Daoy (cell line): Measurements from ENCODE around the gene COG1. TPM values are rescaled to one million over a fixed set of nuclear protein-coding genes. Genes with fewer than 3 reads are reported as not detected.

ENCODE experiments used
- DNase-seq: peaks from one replicate; pipeline ENCODE4 v3.0.0-alpha.2; 2015; ENCODE audit warnings: low read depth
- total RNA-seq: library from RNA; depleted of rRNA; stranded (reverse); fragments of >200 nt; shearing (Covaris generic); gene quantifications from 2 replicates; pipeline ENCODE4 v1.2.3, GENCODE V29; 2014

The COG1 gene
- total RNA-seq, 1 experiment from 2014 or later, result 15.9 TPM

- peak; percentile 74 for DNase-seq
These were observed 25.9 kb upstream of the COG1 start for GRCh38 chr17:73166731-73167581.

- no peak for DNase-seq
These were observed 24.2 kb upstream of the COG1 start for GRCh38 chr17:73168667-73169066.

- no peak for DNase-seq
These were observed 22.5 kb upstream of the COG1 start for GRCh38 chr17:73170324-73170723.

- no peak for DNase-seq
These were observed 20.6 kb upstream of the COG1 start for GRCh38 chr17:73172252-73172651.

- DNase-seq, result no peak
These were observed 18.7 kb upstream of the COG1 start for GRCh38 chr17:73174126-73174525.

- DNase-seq, result no peak
These were observed 16.8 kb upstream of the COG1 start for GRCh38 chr17:73175962-73176565.

- DNase-seq, result no peak
These were observed 13.5 kb upstream of the COG1 start for GRCh38 chr17:73179387-73179786.

- DNase-seq, result no peak
These were observed 13.0 kb upstream of the COG1 start for GRCh38 chr17:73179878-73180277.

GRCh38 chr17:73182616-73183310, 10.1 kb upstream of the COG1 start:
- DNase-seq, result no peak

GRCh38 chr17:73184136-73184993, 8.5 kb upstream of the COG1 start:
- no peak for DNase-seq

GRCh38 chr17:73186283-73187050, 6.4 kb upstream of the COG1 start:
- no peak for DNase-seq

- DNase-seq, result no peak
These were observed 5.6 kb upstream of the COG1 start for GRCh38 chr17:73187203-73187769.

- no peak for DNase-seq
These were observed 4.8 kb upstream of the COG1 start for GRCh38 chr17:73188011-73188410.

GRCh38 chr17:73189417-73190099, 3.3 kb upstream of the COG1 start:
- peak; percentile 65 for DNase-seq

GRCh38 chr17:73191443-73192205, 1.2 kb upstream of the COG1 start:
- peak; percentile 70 for DNase-seq

- peak; percentile 79 for DNase-seq
These were observed 505 bp upstream of the COG1 start for GRCh38 chr17:73192206-73192893.

GRCh38 chr17:73194514-73195222, 1.8 kb downstream of the COG1 start:
- DNase-seq, result peak; percentile 39

GRCh38 chr17:73196500-73196899, 3.6 kb downstream of the COG1 start:
- DNase-seq, result no peak
